Measurements from ENCODE around the gene IMPACT.

- no peak for TF ChIP-seq CTCF (IDR thresholded peaks at IDR 0.05)
- TF ChIP-seq POLR2A (IDR thresholded peaks at IDR 0.05), result no peak
Measured at GRCh38 chr18:24427484-24427883, 1.0 kb downstream of the IMPACT start.

Measured in esophagus squamous epithelium (tissue), 4 donors.